ENCODE results near the gene MSH5.

The MSH5 gene

DNA sequence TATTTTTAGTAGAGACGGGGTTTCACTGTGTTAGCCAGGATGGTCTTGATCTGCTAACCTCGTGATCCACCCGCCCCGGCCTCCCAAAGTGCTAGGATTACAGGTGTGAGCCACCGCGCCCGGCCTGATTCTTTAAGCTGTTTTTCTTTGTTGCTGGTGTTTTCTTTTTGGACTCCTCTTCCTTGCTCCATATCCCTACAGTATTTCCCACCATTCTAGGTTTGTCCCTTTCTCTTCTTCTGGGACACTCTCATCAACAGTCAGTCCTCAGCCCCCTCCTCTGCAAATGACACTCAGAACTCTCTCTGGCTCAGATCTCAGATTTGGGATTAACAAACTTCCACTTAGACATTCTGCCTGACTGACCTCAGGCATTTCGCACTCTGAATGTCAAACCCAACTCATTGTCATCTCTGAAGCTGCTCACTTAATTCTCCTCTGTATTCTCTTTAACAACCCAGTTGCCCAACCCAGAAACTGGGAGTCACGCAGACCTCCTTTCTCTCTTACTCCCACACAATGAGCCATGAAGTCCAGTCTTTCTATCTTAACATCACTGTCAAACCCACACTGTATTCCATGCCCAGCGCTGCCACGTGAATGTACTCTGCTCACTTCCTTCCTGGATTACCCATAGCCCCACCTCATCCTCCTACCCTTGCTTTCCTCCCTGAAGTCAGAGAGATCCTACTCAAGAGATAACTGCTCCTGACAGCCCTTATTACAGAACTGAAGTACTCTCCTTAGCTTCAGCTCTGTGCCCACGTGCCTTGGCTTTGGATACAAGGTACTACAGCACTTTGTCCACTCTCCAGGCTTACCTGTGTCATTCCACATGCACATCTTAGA, 14.1 kb upstream of the MSH5 start:
- peak overlapping the region in 9 of 11 experiments; percentile 6 to 48 (median 29); a peak in 9 of 22 replicates for H3K9ac ChIP-seq

GRCh38 chr6:31727034-31727716, 12.6 kb upstream of the MSH5 start:
- Histone ChIP-seq H3K9me3 (replicated peaks in 1 of 11) (0 out of 22 replicates have a peak, but pooled peaks cover 0 to 3% (median 0%) of the 10 kb centered on the region in 11 experiments), H3K4me2 (peak overlapping the region; percentile 92 to 100 (median 98)), H3K4me3 (peak overlapping the region in 9 of 10 experiments; percentile 21 to 92 (median 49); a peak in 11 of 20 replicates), H3K27me3 (no peaks in the 10 kb centered on the region), H4K20me1 (peaks cover 5 to 32% (median 20%) of the 10 kb centered on the region in 11 experiments; a peak in 20 of 22 replicates), H3K36me3 (peaks cover 20 to 49% (median 40%) of the 10 kb centered on the region in 11 experiments), H3K4me1 (peaks cover 77 to 94% (median 90%) of the 10 kb centered on the region in 10 experiments), H3K27ac (peak overlapping the region; percentile 79 to 88 (median 84)), H3K9ac (peak overlapping the region; percentile 42 to 91 (median 82))
- no peak for TF ChIP-seq Cebpa-rat (IDR thresholded peaks at IDR 0.05)

More for the DNA sequence above, 14.1 kb upstream of the MSH5 start:
- peaks cover 63 to 94% (median 85%) of the 10 kb centered on the region in 10 experiments for H3K4me1 ChIP-seq
- H3K9me3 ChIP-seq (replicated peaks in 1 of 11): 0 out of 22 replicates have a peak, but pooled peaks cover 0 to 3% (median 0%) of the 10 kb centered on the region in 11 experiments
- H3K4me2 ChIP-seq: peak overlapping the region; percentile 92 to 100 (median 98)
- H3K4me3 ChIP-seq: 0 out of 20 replicates have a peak overlapping the region, but pooled peaks of 1 of the 10 experiments have one; percentile 18
- H3K27me3 ChIP-seq: no peaks in the 10 kb centered on the region
- H4K20me1 ChIP-seq: peaks cover 0 to 24% (median 6%) of the 10 kb centered on the region in 11 experiments; a peak in 18 of 22 replicates
- peaks cover 5 to 35% (median 25%) of the 10 kb centered on the region in 11 experiments; a peak in 21 of 22 replicates for H3K36me3 ChIP-seq
- TF ChIP-seq Cebpa-rat (IDR thresholded peaks at IDR 0.05): no peak
- H3K27ac ChIP-seq: peak overlapping the region; percentile 1 to 88 (median 84); a peak in 17 of 22 replicates

GRCh38 chr6:31727717-31728671, 11.8 kb upstream of the MSH5 start:
- Histone ChIP-seq H3K27ac (peak overlapping the region; percentile 79 to 88 (median 84)), H4K20me1 (peaks cover 11 to 37% (median 27%) of the 10 kb centered on the region in 11 experiments; a peak in 20 of 22 replicates), H3K4me2 (peak overlapping the region; percentile 92 to 100 (median 98)), H3K27me3 (no peaks in the 10 kb centered on the region), H3K4me1 (peaks cover 85 to 94% (median 90%) of the 10 kb centered on the region in 10 experiments), H3K36me3 (peaks cover 28 to 57% (median 48%) of the 10 kb centered on the region in 11 experiments), H3K9me3 (replicated peaks in 1 of 11) (0 out of 22 replicates have a peak, but pooled peaks cover 0 to 3% (median 0%) of the 10 kb centered on the region in 11 experiments), H3K9ac (peak overlapping the region; percentile 76 to 91 (median 84)), H3K4me3 (peak overlapping the region; percentile 66 to 92 (median 86))
- TF ChIP-seq Cebpa-rat (IDR thresholded peaks at IDR 0.05): 0 out of 22 replicates have a peak, but pooled peaks of 1 of the 11 experiments have one; percentile 12

GRCh38 chr6:31728767-31729514, 10.9 kb upstream of the MSH5 start, which contains the start of gene DDAH2:
DDAH2 (minus strand) TSS chr6:31729299; CDS start chr6:31729161, 138 bp downstream.
- peak within 1 kb of the TSS; percentile 79 to 88 (median 84) for H3K27ac ChIP-seq
- peaks cover 37 to 67% (median 58%) of the 10 kb centered on the region in 11 experiments for H3K36me3 ChIP-seq
- H3K4me1 ChIP-seq: peaks cover 86 to 94% (median 91%) of the 10 kb centered on the region in 10 experiments
- H3K9ac ChIP-seq: peak within 1 kb of the TSS; percentile 76 to 91 (median 84)
- H3K9me3 ChIP-seq (replicated peaks in 1 of 11): 0 out of 22 replicates have a peak, but pooled peaks cover 0 to 3% (median 0%) of the 10 kb centered on the region in 11 experiments
- peak within 1 kb of the TSS; percentile 66 to 92 (median 86) for H3K4me3 ChIP-seq
- no peaks in the 10 kb centered on the region for H3K27me3 ChIP-seq
- TF ChIP-seq Cebpa-rat (IDR thresholded peaks at IDR 0.05): no peak
- H3K4me2 ChIP-seq: peak within 1 kb of the TSS; percentile 92 to 100 (median 98)
- H4K20me1 ChIP-seq: peaks cover 20 to 46% (median 36%) of the 10 kb centered on the region in 11 experiments

GRCh38 chr6:31729515-31729978, 10.3 kb upstream of the MSH5 start:
- Histone ChIP-seq H4K20me1 (peaks cover 26 to 51% (median 42%) of the 10 kb centered on the region in 11 experiments), H3K4me2 (peak overlapping the region; percentile 92 to 100 (median 98)), H3K27ac (peak overlapping the region; percentile 79 to 88 (median 84)), H3K4me1 (peaks cover 85 to 94% (median 91%) of the 10 kb centered on the region in 10 experiments), H3K27me3 (no peaks in the 10 kb centered on the region), H3K9me3 (replicated peaks in 1 of 11) (0 out of 22 replicates have a peak, but pooled peaks cover 0 to 3% (median 0%) of the 10 kb centered on the region in 11 experiments), H3K9ac (peak overlapping the region; percentile 76 to 91 (median 84)), H3K36me3 (peaks cover 43 to 69% (median 62%) of the 10 kb centered on the region in 11 experiments), H3K4me3 (peak overlapping the region; percentile 66 to 92 (median 86))
- no peak for TF ChIP-seq Cebpa-rat (IDR thresholded peaks at IDR 0.05)

- 0 out of 22 replicates have a peak, but pooled peaks cover 0 to 3% (median 0%) of the 10 kb centered on the region in 11 experiments for H3K9me3 ChIP-seq (replicated peaks in 1 of 11)
- H3K4me1 ChIP-seq: peaks cover 79 to 89% (median 86%) of the 10 kb centered on the region in 10 experiments
- H3K4me2 ChIP-seq: peak overlapping the region; percentile 92 to 100 (median 98)
- no peaks in the 10 kb centered on the region for H3K27me3 ChIP-seq
- peak overlapping the region; percentile 76 to 91 (median 84) for H3K9ac ChIP-seq
- H3K27ac ChIP-seq: peak overlapping the region; percentile 79 to 88 (median 84)
- H3K36me3 ChIP-seq: peaks cover 44 to 69% (median 61%) of the 10 kb centered on the region in 11 experiments
- no peak for TF ChIP-seq Cebpa-rat (IDR thresholded peaks at IDR 0.05)
- H3K4me3 ChIP-seq: peak overlapping the region; percentile 66 to 92 (median 86)
- H4K20me1 ChIP-seq: peaks cover 26 to 51% (median 44%) of the 10 kb centered on the region in 11 experiments
Observed at GRCh38 chr6:31729979-31730630, 9.7 kb upstream of the MSH5 start.
